Aorta (tissue), 5 donors: Measurements from ENCODE around the gene ROPN1B. TPM values are rescaled to one million over a fixed set of nuclear protein-coding genes. Genes with fewer than 3 reads are reported as not detected.
"Not testable (repeated sequence)": the region's sequence is repeated elsewhere in the genome, so short reads cannot be mapped to it uniquely, and the experiment has no call there.

ENCODE experiments used
- ATAC-seq: fragments of 200-7000 bp; cut with Tn5 transposase; one replicate; pipeline ENCODE4 v1.9.1; 2022; ENCODE audit warnings: moderate library complexity; ENCODE audit not compliant: low FRiP score
- DNase-seq, 2 donors: peaks; one replicate each; pipeline ENCODE4 v3.0.0-alpha.2; 2020
- H3K27ac ChIP-seq, 2 donors: one replicate each; pipeline ENCODE4 v1.5.1; 2013; ENCODE audit warnings: low read length in 2 of 2, mild to moderate bottlenecking in 2 of 2, moderate library complexity in 2 of 2, control low read depth in 1 of 2, inconsistent platforms in 1 of 2, low read depth in 1 of 2
- H3K27me3 ChIP-seq, 2 donors: one replicate each; pipeline ENCODE4 v1.6.1; 2013; ENCODE audit warnings: control low read depth in 1 of 2, low read length in 1 of 2, mild to moderate bottlenecking in 1 of 2, moderate library complexity in 1 of 2; ENCODE audit not compliant: insufficient read depth in 2 of 2, control insufficient read depth in 1 of 2
- H3K36me3 ChIP-seq, 2 donors: one replicate each; pipeline ENCODE4 v1.6.1; 2013; ENCODE audit warnings: control low read depth in 1 of 2, low read length in 1 of 2, mild to moderate bottlenecking in 1 of 2; ENCODE audit not compliant: insufficient read depth in 2 of 2, control insufficient read depth in 1 of 2
- H3K4me1 ChIP-seq, 2 donors: one replicate each; pipeline ENCODE4 v1.6.1; 2013; ENCODE audit warnings: low read length in 2 of 2, control low read depth in 1 of 2, mild to moderate bottlenecking in 1 of 2, moderate library complexity in 1 of 2; ENCODE audit not compliant: insufficient read depth in 2 of 2, control insufficient read depth in 1 of 2
- H3K4me3 ChIP-seq, 2 donors: one replicate each; pipeline ENCODE4 v1.5.1; 2013; ENCODE audit warnings: low read length in 2 of 2, control low read depth in 1 of 2, mild to moderate bottlenecking in 1 of 2
- H3K9me3 ChIP-seq: one replicate; pipeline ENCODE4 v1.6.1; 2013; ENCODE audit warnings: mild to moderate bottlenecking, low read length; ENCODE audit not compliant: control insufficient read depth
- WGBS, 2 donors: extraction: QIAGEN DNeasy Blood & Tissue Kit; methylation state at CpG; one replicate each; pipeline ENCODE4 v1.1.7; 2013; 5-methylcytosine and 5-hydroxymethylcytosine counted together
- intact Hi-C, 2 donors: fragments of 100-400 bp; cut with DNase I; formaldehyde crosslinking; loops; one replicate each; pipeline versions ENCODE4 v1.14.2 to v1.15.0; 2022
- polyA plus RNA-seq, 2 donors: library from polyadenylated mRNA; stranded (reverse); fragments of 200-250 nt; gene quantifications; one replicate each; pipeline ENCODE4 v1.2.3, GENCODE V29; 2013
- total RNA-seq, 2 donors: library from RNA; stranded (reverse); fragmentation: NEBNext Ultra II Directional; extraction: Animal tissue kit (Norgen Biotek cat#: 25700); gene quantifications; one replicate each; pipeline ENCODE4 v1.2.1, GENCODE V29; 2021
- donor health status: healthy with polysubstance abuse.
- donor health status: Bipolar disorder and iron deficiency.
- donor health status: DM: no; HTN: no; CAD: no.
- donor health status: DM: no; HTN: no; CAD: no.
- donor health status: DM: yes; HTN: yes; CAD: no.

The ROPN1B gene
- total and polyA plus RNA-seq, 4 donors: 0.28 to 2.6 (median 0.48) TPM; not detected in 1

- intact Hi-C loops, H3K9me3 ChIP-seq, H3K27me3 ChIP-seq, ATAC-seq, H3K4me3 ChIP-seq, H3K27ac ChIP-seq, DNase-seq, H3K36me3 ChIP-seq, H3K4me1 ChIP-seq: not testable (repeated sequence)
- WGBS, 2 donors: 84 to 90% methylated on average over 3 of the region's 3 CpGs
These were observed 17.8 kb upstream of the ROPN1B start for GRCh38 chr3:125951176-125951575.

DNA sequence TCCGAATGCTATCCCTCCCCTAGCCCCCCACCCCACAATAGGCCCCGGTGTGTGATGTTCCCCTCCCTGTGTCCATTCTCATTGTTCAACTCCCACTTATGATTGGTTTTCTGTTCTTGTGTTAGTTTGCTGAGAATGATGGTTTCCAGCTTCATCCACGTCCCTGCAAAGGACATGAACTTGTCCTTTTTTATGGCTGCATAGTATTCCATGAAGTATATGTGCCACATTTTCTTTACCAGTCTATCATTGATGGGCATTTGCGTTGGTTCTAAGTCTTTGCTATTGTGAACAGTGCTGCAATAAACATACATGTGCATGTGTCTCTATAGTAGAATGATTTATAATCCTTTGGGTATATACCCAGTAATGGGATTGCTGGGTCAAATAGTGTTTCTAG is 12.0 kb upstream of the ROPN1B start:
- DNase-seq, ATAC-seq, H3K27ac ChIP-seq, H3K4me3 ChIP-seq, H3K9me3 ChIP-seq, H3K36me3 ChIP-seq, H3K4me1 ChIP-seq, H3K27me3 ChIP-seq, intact Hi-C loops: not testable (repeated sequence)
- 87 to 94% methylated on average over 4 of the region's 4 CpGs for WGBS, 2 donors

DNA sequence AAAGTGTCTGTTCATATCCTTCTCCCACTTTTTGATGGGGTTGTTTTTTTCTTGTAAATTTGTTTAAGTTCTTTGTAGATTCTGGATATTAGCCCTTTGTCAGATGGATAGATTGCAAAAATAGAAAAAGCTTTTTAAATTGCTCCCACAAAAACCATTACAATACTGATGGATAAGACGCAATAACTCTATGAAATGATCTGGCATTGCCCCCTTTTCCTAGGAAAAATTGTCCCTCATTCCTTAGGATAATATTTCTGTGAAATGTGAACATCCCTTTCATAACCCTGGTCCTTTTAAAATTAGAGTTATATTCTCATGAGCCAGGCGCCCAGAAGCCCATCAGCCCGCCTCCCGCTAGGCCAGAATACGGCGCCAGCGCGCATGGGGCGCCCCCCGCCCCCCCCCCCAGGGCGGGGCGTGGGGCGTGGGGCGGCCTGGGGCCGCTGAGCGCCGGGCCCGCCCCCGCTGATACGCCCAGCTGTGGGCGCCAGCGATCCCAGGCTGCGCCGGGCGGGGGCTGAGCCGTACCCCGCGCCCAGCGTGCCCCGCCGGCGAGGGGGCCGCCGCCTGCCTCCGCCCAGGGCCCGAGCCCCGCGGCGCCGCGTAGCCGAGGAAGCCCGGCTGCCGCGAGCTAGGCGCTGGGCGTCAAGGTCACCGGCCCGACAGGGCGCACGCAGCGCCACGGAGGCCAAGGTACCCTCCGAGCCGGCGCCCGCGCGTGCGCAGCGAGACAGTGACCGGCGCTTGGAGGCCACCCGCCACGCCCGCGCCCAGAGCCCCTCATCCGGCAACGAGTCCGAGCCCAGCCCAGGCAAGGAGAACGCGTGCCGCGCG is 11.1 kb upstream of the ROPN1B start:
- ATAC-seq: no peak
- no peak overlapping the region for H3K27ac ChIP-seq
- H3K4me1 ChIP-seq: no peaks in the 10 kb centered on the region
- H3K9me3 ChIP-seq: no peaks in the 10 kb centered on the region
- no peaks in the 10 kb centered on the region for H3K36me3 ChIP-seq
- no peak for DNase-seq
- WGBS, 2 donors: 3 to 10% methylated on average over 46 to 75 of the region's 75 CpGs
- H3K27me3 ChIP-seq: no peaks in the 10 kb centered on the region
- intact Hi-C loops: no loop called here
- H3K4me3 ChIP-seq: no peak overlapping the region

DNA sequence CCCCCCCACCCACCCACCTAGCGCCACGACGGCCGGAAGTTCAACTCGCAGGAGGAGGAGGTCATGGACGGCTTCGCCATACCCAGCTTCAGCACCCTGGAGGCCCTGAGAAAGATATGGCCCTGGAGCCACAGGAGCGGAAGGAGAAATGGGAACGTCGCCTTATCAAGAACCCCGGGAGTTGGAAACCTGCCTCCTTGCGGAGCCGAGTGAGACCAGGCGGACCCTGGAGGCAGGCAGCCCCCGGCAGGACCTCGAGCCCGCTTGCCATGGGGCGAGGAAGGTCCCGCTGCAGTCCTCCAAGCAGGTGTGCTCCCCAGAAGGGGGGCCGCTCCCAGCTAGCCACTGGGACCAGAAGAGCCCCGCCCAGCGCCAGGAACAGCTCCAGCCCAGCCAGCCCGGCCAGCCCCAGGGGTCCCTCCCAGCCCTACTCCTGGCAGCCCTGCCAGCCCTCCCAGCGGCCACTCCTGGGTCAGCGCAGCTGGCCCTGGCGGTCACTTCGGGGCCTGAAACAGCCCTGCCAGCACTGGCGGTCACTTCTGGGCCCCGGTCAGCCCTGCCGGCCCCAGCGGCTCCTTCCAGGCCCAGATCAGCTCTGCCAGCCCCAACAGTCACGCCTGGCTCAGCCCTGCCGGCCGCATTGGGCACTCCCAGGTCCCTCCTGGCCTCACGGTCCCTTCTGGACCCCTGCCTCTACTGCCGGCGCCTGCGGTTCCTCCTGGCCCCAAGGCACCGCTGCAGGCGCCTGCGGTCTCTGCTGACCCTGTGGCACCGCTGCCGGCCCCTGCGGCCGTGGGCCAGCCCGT is 10.3 kb upstream of the ROPN1B start:
- Histone ChIP-seq H3K4me1 (no peaks in the 10 kb centered on the region), H3K36me3 (no peaks in the 10 kb centered on the region), H3K9me3 (no peaks in the 10 kb centered on the region), H3K27ac (no peak overlapping the region), H3K4me3 (no peak overlapping the region), H3K27me3 (no peaks in the 10 kb centered on the region)
- ATAC-seq (peak; percentile 21), DNase-seq (no peak)
- intact Hi-C loops: no loop called here
- WGBS, 2 donors: 75 to 83% methylated on average over 32 to 46 of the region's 46 CpGs

- peaks cover 1% of the 10 kb centered on the region for H3K9me3 ChIP-seq
- H3K4me3 ChIP-seq: no peak overlapping the region
- peak; percentile 50 to 68 for DNase-seq
- intact Hi-C loops: no loop called here
- H3K27ac ChIP-seq: no peak overlapping the region
- 97% methylated on average over 37 to 39 of the region's 39 CpGs for WGBS, 2 donors
- H3K36me3 ChIP-seq: no peaks in the 10 kb centered on the region
- ATAC-seq: peak; percentile 33
- no peaks in the 10 kb centered on the region for H3K27me3 ChIP-seq
- no peaks in the 10 kb centered on the region for H3K4me1 ChIP-seq
These were observed 9.5 kb upstream of the ROPN1B start for GRCh38 chr3:125959317-125960065.

- WGBS, 2 donors: 95 to 98% methylated on average over 14 of the region's 14 CpGs
- DNase-seq (no peak), ATAC-seq (peak; percentile 4)
- Histone ChIP-seq H3K36me3 (no peaks in the 10 kb centered on the region), H3K27ac (no peak overlapping the region), H3K4me1 (no peaks in the 10 kb centered on the region), H3K4me3 (no peak overlapping the region), H3K27me3 (no peaks in the 10 kb centered on the region), H3K9me3 (peaks cover 1% of the 10 kb centered on the region)
- intact Hi-C loops: no loop called here
These were observed 8.9 kb upstream of the ROPN1B start for GRCh38 chr3:125960066-125960424.

DNA sequence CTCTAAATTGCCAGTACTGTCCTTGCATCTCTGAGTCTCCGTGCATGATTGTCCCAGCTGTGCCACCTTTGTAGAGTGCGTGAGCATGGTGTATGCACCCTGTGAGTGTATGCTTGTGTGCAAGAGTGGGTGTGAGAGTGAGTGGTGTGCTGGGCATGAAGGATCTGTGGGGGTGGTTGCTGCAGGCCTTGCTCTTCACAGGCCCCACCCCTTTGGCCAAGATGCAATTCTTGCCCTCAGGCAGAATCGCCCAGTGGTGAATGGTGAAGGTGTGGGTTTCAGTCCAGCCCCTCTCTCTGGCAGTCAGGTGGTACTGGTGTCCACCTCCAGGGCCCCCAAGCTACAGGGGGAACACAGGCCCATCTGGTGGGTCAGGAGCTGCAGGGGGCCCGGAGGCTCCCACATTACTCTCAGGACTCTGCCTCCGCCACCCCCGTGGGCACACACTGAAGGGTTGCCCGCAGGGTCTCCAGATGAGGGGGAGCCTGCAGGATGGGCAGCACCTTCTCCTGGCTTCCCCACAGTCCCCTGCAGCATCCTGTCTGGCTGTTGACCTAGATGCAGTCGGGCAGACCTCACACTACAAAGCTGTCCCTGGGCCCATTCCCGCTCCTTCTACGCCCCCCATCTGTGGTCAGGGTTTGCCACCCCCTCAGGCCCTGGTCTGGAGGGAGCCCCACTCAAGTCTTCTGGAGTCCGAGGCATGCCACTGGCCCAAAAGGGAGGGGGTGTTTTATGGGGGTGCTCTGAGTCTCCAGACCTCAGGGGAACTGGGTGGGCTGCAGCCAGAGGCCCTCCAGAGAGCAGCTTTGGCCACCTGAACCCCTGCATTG is 8.3 kb upstream of the ROPN1B start:
- WGBS, 2 donors: 84 to 92% methylated on average over 11 of the region's 11 CpGs
- DNase-seq (peak in 1 of 2 donors; percentile 66), ATAC-seq (peak; percentile 9)

GRCh38 chr3:125961289-125961589 is 7.7 kb upstream of the ROPN1B start:
- intact Hi-C loops: no loop called here
- no peaks in the 10 kb centered on the region for H3K36me3 ChIP-seq
- no peaks in the 10 kb centered on the region for H3K4me1 ChIP-seq
- H3K4me3 ChIP-seq: no peak overlapping the region
- peaks cover 1% of the 10 kb centered on the region for H3K9me3 ChIP-seq
- 74 to 92% methylated on average over 5 to 6 of the region's 6 CpGs for WGBS, 2 donors
- no peak for DNase-seq
- H3K27ac ChIP-seq: no peak overlapping the region
- no peaks in the 10 kb centered on the region for H3K27me3 ChIP-seq
- ATAC-seq: no peak

More for the DNA sequence above, 8.3 kb upstream of the ROPN1B start:
- Histone ChIP-seq H3K27me3 (no peaks in the 10 kb centered on the region), H3K4me1 (no peaks in the 10 kb centered on the region), H3K9me3 (peaks cover 1% of the 10 kb centered on the region), H3K27ac (no peak overlapping the region), H3K4me3 (no peak overlapping the region), H3K36me3 (no peaks in the 10 kb centered on the region)
- intact Hi-C loops: no loop called here
